Stomach (tissue), 4 donors: Measurements from ENCODE around the gene GRIK1.

ENCODE experiments used
- EP300 ChIP-seq: sonication (generic); formaldehyde crosslinking; IDR thresholded peaks from one replicate; pipeline ENCODE4 v1.6.1; 2017; ENCODE audit warnings: antibody characterized with exemption
- POLR2A ChIP-seq, 4 donors: fragments of 450-650 bp; IDR thresholded peaks; one replicate each; pipeline ENCODE4 v1.6.1; 2016; ENCODE audit warnings: antibody characterized with exemption in 4 of 4, control low read depth in 2 of 4, mild to moderate bottlenecking in 1 of 4, moderate library complexity in 1 of 4
- POLR2AphosphoS5 ChIP-seq, 3 donors: sonication (generic); formaldehyde crosslinking; IDR thresholded peaks; one replicate each; pipeline ENCODE4 v1.6.1; 2016; ENCODE audit warnings: antibody characterized with exemption in 3 of 3
- TF ChIP-seq, protein P1 (sequence below), 7 experiments: fragments of 450-650 bp in 4 of 7; fragments of 200-600 bp in 3 of 7; sonication (generic) in 3 of 7; IDR thresholded peaks; one replicate each; pipeline ENCODE4 v1.5.1; 2016 to 2019; ENCODE audit warnings: antibody characterized with exemption in 7 of 7, control low read depth in 2 of 7, mild to moderate bottlenecking in 1 of 7

DNA sequence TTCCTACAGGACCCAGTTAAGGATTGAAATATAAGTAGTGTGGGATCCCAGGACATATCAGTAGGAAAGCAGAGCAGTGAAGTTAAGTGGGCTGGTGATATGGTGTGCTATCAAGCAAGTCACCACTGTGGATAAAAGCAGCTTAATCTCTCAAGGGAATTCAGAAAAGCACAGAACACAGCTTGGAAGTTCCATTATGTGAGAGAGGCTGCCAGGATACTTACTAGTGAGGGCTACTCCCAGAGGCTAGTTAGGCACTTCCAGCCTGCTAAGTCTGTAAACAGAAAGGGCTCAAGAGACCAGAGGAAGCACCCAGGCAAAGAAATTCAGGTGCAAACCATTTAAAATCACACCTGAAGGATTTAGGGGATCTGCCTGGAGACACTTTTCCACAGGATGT is 18.8 kb upstream of the GRIK1 start:
- TF ChIP-seq, protein P1, sequence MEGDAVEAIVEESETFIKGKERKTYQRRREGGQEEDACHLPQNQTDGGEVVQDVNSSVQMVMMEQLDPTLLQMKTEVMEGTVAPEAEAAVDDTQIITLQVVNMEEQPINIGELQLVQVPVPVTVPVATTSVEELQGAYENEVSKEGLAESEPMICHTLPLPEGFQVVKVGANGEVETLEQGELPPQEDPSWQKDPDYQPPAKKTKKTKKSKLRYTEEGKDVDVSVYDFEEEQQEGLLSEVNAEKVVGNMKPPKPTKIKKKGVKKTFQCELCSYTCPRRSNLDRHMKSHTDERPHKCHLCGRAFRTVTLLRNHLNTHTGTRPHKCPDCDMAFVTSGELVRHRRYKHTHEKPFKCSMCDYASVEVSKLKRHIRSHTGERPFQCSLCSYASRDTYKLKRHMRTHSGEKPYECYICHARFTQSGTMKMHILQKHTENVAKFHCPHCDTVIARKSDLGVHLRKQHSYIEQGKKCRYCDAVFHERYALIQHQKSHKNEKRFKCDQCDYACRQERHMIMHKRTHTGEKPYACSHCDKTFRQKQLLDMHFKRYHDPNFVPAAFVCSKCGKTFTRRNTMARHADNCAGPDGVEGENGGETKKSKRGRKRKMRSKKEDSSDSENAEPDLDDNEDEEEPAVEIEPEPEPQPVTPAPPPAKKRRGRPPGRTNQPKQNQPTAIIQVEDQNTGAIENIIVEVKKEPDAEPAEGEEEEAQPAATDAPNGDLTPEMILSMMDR (IDR thresholded peaks at IDR 0.05): no peak
- no peak for TF ChIP-seq POLR2AphosphoS5 (IDR thresholded peaks at IDR 0.05)
- no peak for TF ChIP-seq POLR2A (IDR thresholded peaks at IDR 0.05)
- no peak for TF ChIP-seq EP300
